M059J (cell line): ENCODE data around the gene KRT38. TPM values are rescaled to one million over a fixed set of nuclear protein-coding genes. Genes with fewer than 3 reads are reported as not detected.
"Not testable (repeated sequence)": the region's sequence is repeated elsewhere in the genome, so short reads cannot be mapped to it uniquely, and the experiment has no call there.

Experiments
- DNase-seq: peaks from one replicate; pipeline ENCODE4 v3.0.0-alpha.2; 2012; ENCODE audit warnings: low read depth
- total RNA-seq: library from RNA; depleted of rRNA; stranded (reverse); fragments of >200 nt; shearing (Covaris generic); gene quantifications from 2 replicates; pipeline ENCODE4 v1.2.3, GENCODE V29; 2014; rRNA removed

Gene KRT38
- total RNA-seq, 1 experiment from 2014 or later = not detected

DNA sequence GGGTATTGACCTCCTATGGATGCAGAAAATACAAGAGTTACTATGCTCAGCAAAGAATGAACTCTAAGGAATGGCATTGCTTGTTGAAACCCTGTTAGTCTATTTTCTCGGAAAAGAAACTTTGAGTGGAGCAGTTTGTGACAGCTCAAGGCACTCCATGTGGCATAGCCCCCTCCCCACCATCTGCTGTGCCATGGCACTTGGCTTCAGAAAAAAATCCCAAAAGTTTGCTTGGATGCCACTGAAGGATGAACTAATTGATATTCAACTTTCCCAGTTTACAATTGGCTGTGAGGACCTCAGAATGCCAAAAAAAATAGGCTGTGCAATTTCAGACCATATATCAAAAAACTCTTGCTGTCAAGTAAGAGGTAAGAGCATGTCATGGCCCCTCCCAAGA lies 45.2 kb downstream of the KRT38 start:
- no peak for DNase-seq

DNA sequence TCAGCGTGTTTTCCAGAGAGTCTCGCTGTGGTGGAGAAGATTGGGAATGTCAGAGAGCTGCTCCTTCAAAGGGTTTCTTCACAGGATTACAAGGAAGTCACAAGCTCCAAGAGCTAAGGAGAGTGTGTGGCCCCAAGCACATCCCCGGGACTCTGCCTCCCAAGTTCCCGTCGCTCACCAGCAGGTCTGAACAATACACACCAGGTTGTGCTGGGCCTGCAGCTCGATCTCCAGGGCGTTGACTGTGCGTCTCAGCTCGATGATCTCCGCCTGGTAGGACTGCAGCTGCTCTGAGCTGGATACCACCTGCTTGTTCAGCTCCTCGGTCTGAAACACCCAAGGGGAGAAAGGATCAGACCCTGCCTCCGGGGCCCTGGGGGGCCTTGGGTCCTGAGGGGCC lies 45.7 kb downstream of the KRT38 start:
- not testable (repeated sequence) for DNase-seq

DNA sequence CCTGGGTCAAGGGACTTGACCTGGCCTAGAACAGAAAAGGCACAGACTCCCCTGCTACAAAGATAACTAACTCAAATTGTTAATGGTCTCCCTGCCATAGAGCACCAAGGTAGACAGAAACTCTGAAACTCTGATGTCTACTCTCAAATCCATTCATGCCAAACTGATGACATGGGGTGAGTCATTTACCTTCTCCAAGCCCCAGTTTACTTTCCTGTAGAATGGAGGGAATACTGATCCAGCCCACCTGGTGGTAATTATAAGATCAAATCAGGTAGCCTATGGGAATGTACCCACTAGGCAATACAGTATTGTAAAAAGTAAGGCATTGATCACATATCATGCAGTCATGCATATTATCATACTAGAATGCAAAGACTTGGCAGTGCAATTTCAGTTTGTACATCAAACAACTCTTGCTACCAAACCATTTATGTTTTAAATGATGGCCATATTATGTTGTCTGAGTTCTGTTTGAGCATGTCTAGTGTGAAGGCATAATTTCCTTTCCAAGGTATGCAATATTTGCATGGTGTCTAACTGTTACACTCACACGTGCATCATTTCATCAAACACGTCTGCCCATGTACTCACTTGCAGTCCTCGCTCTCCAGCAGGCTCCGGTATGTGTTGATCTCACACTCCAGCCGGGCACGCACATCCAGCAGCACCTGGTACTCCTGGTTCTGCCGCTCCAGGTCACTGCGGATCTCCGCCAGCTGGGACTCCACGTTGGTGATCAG lies 46.4 kb downstream of the KRT38 start:
- peak; percentile 45 for DNase-seq

DNA sequence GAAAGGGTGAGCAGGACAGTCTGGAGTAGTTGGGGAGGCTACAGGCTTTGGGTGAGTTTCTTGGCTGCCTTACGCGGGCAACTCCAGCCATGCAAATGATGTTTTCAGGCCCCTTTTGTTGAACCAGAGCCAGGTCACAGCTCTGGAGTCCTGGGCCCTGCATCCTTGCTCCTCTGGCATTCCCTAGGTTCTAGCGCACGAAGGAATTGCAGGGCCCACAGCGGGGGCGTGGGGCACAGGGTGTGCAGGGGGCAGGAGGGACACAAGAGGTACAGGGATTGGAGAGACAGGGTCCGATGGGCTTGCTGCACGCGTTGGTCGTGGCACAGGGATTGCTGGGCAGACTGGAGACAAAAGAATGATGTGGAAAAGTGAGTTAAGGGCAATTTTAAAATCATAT lies 47.0 kb downstream of the KRT38 start:
- DNase-seq = no peak

DNA sequence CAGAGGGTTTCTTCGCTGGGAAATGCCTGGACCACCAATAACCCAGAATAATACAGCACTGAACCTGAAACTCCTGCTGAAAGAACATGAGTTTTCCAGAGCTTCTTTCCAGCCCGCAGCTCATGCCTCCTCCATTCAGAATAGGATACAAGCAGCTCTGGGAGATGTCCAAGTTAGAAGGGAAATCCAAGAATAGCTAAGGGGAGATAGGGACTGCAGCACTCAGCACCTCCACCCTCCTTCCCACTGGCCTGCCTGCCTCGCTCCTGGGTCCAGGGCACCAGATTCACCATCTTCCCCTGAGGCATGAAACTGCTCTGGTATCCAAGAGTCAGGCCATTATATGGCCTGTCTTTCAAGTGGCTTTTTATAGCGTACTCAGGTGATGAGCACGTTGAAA lies 47.5 kb downstream of the KRT38 start:
- DNase-seq = no peak

DNA sequence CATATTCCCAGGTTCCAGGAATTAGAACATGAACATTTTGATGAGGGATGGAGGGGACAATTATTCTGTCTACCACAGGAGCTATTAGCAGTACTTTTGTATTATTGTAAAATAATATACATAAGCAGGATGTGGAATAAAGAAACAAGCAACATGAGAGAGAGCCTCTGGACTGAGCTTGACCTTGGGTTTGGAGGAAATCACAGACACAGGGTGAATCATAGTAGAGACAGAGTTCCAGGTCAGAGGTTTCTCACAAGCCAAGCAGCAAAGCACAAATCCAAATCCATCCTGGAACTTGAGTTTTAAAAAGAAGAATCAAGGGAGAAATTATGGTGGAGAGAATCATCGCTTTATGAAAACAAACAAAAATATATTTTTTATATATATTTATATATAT lies 48.5 kb downstream of the KRT38 start:
- DNase-seq = peak; percentile 69

DNA sequence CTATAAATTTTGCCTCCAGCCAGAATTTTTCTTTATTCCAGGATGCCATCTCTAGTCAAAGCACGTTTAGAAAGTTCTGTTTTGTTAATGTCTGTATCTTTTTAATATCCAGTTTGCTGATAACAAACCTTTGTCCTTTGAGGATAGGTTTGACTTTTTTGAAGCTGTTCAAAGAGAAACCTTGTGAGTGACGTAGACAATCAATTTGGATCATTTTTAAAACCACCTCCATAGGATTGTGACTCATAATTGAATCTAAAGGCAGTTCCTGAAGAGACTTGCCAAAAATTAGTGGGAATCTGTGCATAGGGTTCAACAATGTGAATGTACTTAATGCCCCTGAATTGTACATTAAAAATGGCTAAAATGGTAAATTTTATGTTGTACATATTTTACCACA lies 49.2 kb downstream of the KRT38 start:
- DNase-seq = no peak

DNA sequence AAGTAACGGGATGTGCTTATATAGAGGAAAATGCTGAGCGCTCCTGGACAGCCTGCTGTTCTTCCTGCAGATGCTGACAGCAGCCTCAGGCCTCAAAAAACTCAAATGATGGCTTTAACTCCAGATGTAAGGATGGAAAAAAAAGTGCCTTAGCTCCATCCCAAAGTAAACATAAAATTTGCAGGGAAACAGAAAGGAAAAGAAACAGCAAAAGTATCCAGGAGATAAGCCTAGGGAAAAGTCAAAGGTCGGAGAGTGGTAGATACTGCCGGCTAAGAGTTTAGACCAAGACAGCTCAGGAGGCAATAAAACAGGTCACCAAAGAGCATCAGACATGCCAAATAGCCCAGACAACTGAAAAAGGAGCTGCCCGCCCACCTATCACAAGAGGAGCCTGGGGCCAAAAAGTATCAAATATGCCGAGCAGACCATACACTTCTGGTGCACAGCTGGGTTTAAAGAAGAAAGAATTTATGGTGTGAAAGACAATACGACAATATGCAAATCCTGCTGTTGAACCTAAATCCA lies 50.3 kb downstream of the KRT38 start:
- DNase-seq = no peak

DNA sequence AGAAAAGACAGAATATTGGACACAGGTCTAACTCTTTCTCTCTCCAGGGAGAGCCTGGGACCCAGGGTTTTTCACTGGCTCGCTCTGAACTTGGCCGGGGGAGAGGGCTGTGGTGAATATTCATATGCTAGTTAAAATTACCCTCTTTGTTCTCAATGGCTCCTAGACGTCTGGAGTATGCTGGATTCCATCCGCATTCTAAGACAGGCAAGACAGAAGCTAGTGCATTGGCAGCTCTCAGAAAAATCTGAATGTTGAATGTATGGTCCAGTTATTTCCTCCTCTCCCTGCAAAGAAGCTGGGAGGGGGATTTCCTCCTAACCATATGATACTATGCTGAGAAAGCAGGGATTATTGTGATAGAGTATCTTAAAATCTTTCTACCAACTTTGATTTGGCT lies 53.1 kb downstream of the KRT38 start:
- no peak for DNase-seq

DNA sequence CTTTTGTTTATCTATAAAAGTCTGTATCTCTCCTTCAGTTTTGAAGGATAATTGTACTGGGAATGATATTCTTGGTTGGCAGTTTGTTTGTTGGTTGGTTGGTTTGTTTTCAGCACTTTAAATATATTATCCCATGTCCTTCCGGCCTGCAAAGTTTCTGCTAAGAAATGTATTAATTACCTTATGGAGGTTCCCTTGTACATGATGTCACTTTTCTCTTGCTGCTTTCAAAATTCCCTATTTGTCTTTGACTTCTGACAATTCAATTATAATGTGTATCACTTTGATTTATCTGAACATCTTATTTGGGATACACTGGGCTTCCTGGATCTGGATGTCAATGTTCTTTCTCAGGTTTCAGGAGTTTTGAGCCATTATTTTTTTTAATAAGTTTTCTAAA lies 54.6 kb downstream of the KRT38 start:
- no peak for DNase-seq

Other genes with a start within 250 kb of the KRT38 start
- gene KRTAP9-2, start 214.3 kb downstream of the KRT38 start, total RNA-seq = not detected in 2 replicates
- not detected in 2 replicates for gene KRTAP9-3, start 208.5 kb downstream of the KRT38 start, total RNA-seq
- gene KRTAP9-8, start 203.0 kb downstream of the KRT38 start, total RNA-seq = not detected in 2 replicates
- gene KRTAP9-4, start 191.3 kb downstream of the KRT38 start, total RNA-seq = not detected in 2 replicates
- gene KRTAP9-9, start 185.6 kb downstream of the KRT38 start, total RNA-seq = not detected in 2 replicates
- gene KRTAP9-6, start 175.6 kb downstream of the KRT38 start, total RNA-seq = not detected in 2 replicates
- not detected in 2 replicates for gene KRTAP9-7, start 165.3 kb downstream of the KRT38 start, total RNA-seq
- gene KRTAP29-1, start 138.1 kb downstream of the KRT38 start, total RNA-seq = not detected in 2 replicates
- not detected in 2 replicates for gene KRTAP16-1, start 131.7 kb downstream of the KRT38 start, total RNA-seq
- gene KRTAP17-1, start 125.3 kb downstream of the KRT38 start, total RNA-seq = not detected in 2 replicates
- gene KRT33A, start 90.2 kb downstream of the KRT38 start, total RNA-seq = 0.17 TPM in 1 of 2 replicates, not detected in the other
- 1.3 TPM in 1 of 2 replicates, not detected in the other for gene KRT33B, start 71.2 kb downstream of the KRT38 start, total RNA-seq
- gene KRT34, start 58.7 kb downstream of the KRT38 start, total RNA-seq = 6.7 and 7.6 TPM in 2 replicates
- not detected in 2 replicates for gene KRT31, start 43.4 kb downstream of the KRT38 start, total RNA-seq
- not detected in 2 replicates for gene KRT37, start 16.4 kb downstream of the KRT38 start, total RNA-seq
- gene KRT32, start 26.4 kb upstream of the KRT38 start, total RNA-seq = 0.05 TPM in 1 of 2 replicates, not detected in the other
- gene KRT35, start 40.2 kb upstream of the KRT38 start, total RNA-seq = not detected in 2 replicates
- gene KRT36, start 48.9 kb upstream of the KRT38 start, total RNA-seq = 0.07 TPM in 1 of 2 replicates, not detected in the other
- gene KRT13, start 64.6 kb upstream of the KRT38 start, total RNA-seq = 0.34 TPM in 1 of 2 replicates, not detected in the other
- gene KRT15, start 77.9 kb upstream of the KRT38 start, total RNA-seq = 6.3 and 10.2 TPM in 2 replicates
- gene KRT19, start 87.3 kb upstream of the KRT38 start, total RNA-seq = 0.69 and 1.6 TPM in 2 replicates
- gene KRT9, start 131.1 kb upstream of the KRT38 start, total RNA-seq = not detected in 2 replicates
- 0.27 TPM in 1 of 2 replicates, not detected in the other for gene KRT14, start 145.9 kb upstream of the KRT38 start, total RNA-seq
- 0.15 and 0.34 TPM in 2 replicates for gene KRT16, start 171.8 kb upstream of the KRT38 start, total RNA-seq
- 6.7 and 8.5 TPM in 2 replicates for gene KRT17, start 183.6 kb upstream of the KRT38 start, total RNA-seq
- 54.4 and 64.1 TPM in 2 replicates for gene EIF1, start 247.9 kb upstream of the KRT38 start, total RNA-seq